GM12874 (cell line): ENCODE measurements around the gene NIPA2.

Experiments
- CTCF ChIP-seq: IDR thresholded peaks from 2 replicates; pipeline ENCODE4 v1.5.1; 2011; ENCODE audit warnings: low read depth, mild to moderate bottlenecking, control low read depth, low read length, moderate library complexity; ENCODE audit not compliant: insufficient read depth

NIPA2 gene

GRCh38 chr15:22903961-22904534, 65.6 kb downstream of the NIPA2 start:
- no peak for TF ChIP-seq CTCF

GRCh38 chr15:22904736-22905135, 66.3 kb downstream of the NIPA2 start:
- no peak for TF ChIP-seq CTCF

GRCh38 chr15:22907161-22907950, 68.9 kb downstream of the NIPA2 start:
- TF ChIP-seq CTCF = no peak

- no peak for TF ChIP-seq CTCF
Measured at GRCh38 chr15:22908830-22909229, 70.4 kb downstream of the NIPA2 start.

- no peak for TF ChIP-seq CTCF
Measured at GRCh38 chr15:22911306-22911705, 72.8 kb downstream of the NIPA2 start.

- TF ChIP-seq CTCF = no peak
Measured at GRCh38 chr15:22912256-22912655, 73.8 kb downstream of the NIPA2 start.

- no peak for TF ChIP-seq CTCF
Measured at GRCh38 chr15:22913646-22914380, 75.3 kb downstream of the NIPA2 start.
